GM19372 (cell line): ENCODE data around the gene TCAP.

Experiments used
- ATAC-seq: cut with Tn5 transposase; IDR thresholded peaks from one replicate; pipeline ENCODE4 v1.9.1; 2021; ENCODE audit warnings: mild to moderate bottlenecking, low read depth, moderate library complexity; ENCODE audit not compliant: unreplicated experiment

TCAP gene

DNA sequence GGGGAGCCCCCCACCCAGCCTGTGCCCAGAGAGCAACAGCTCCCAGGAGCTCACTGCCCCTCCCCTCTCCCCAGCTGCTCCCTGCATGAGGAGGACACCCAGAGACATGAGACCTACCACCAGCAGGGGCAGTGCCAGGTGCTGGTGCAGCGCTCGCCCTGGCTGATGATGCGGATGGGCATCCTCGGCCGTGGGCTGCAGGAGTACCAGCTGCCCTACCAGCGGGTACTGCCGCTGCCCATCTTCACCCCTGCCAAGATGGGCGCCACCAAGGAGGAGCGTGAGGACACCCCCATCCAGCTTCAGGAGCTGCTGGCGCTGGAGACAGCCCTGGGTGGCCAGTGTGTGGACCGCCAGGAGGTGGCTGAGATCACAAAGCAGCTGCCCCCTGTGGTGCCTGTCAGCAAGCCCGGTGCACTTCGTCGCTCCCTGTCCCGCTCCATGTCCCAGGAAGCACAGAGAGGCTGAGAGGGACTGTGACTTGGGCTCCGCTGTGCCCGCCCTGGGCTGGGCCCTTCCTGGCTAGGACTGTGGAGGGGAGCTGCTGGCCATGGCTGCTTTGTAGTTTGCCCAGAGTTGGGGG is 584 bp downstream of the TCAP start:
- ATAC-seq = no peak

DNA sequence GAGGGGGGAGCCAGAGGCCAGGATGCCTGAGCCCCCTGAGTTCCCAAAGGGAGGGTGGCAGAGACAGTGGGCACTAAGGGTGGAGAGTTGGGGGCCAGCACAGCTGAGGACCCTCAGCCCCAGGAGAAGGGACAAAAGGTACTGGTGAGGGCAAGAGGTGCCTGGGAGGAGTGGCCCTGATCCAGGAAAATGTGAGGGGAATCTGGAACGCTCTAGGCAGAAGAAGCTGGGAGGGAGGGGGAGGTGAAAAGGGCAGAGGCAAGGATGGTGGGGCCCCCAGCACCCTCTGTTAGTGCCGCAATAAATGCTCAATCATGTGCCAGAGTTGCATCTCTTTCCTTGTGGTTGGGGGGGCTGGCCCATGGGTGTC is 1.1 kb downstream of the TCAP start:
- ATAC-seq = no peak

DNA sequence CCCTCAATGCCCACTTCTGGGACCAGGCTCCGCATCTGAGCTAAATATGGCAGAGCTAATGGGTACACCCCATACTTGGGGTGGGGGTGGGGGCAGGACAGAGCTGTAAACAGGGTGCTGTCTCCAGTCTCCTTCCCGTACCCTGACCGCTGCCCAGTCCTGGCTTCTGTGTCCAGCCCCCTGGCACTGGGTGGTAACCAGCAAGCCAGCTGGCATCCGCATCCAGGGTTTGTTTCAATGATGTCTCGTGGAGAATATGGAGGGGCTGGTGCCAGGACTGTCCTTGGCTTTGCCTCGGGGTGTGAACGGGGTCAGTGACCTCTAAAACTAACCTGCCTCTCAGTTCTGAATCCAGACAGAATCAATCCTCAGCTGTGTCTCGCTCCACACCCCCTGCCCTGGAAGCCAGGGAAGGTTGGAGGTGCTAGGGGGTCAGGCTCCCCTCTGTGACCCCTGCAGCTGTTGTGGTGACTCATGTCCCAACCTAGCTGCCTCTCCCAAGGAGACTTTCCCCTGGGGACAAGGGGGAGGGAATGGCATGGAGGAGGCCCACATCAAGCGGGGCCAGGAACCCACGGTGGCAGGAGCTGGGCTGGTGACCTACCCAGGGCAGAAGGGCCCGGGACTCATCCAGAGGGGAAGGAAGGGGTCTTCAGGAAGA is 1.6 kb downstream of the TCAP start:
- ATAC-seq = no peak

DNA sequence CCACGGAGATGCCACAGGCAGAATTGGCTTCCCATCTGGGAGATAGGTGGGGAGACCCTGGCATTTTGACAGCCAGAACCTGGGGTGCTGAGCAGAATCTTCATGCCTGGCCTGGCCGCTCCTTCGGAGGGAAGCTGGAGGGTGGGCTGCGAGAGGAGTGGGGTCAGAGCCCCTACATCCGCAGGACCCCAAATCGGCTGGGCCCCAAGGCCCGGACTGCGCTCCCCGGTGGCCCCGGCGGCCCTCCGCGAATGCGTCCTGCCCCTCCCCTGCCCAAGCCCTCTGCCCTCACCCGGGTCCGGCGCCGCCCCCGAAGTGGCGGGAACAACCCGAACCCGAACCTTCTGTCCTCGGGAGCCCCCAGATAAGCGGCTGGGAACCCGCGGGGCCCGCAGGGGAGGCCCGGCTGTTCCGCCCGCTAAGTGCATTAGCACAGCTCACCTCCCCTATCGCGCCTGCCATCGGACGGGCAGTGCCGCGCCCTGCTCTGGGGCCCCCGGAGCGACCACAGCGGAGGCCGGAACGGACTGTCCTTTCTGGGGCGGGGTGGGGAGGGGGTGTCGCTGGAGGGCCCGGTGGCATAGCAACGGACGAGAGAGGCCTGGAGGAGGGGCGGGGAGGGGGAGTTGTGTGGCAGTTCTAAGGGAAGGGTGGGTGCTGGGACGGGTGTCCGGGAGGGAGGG is 2.3 kb downstream of the TCAP start:
- ATAC-seq = no peak

DNA sequence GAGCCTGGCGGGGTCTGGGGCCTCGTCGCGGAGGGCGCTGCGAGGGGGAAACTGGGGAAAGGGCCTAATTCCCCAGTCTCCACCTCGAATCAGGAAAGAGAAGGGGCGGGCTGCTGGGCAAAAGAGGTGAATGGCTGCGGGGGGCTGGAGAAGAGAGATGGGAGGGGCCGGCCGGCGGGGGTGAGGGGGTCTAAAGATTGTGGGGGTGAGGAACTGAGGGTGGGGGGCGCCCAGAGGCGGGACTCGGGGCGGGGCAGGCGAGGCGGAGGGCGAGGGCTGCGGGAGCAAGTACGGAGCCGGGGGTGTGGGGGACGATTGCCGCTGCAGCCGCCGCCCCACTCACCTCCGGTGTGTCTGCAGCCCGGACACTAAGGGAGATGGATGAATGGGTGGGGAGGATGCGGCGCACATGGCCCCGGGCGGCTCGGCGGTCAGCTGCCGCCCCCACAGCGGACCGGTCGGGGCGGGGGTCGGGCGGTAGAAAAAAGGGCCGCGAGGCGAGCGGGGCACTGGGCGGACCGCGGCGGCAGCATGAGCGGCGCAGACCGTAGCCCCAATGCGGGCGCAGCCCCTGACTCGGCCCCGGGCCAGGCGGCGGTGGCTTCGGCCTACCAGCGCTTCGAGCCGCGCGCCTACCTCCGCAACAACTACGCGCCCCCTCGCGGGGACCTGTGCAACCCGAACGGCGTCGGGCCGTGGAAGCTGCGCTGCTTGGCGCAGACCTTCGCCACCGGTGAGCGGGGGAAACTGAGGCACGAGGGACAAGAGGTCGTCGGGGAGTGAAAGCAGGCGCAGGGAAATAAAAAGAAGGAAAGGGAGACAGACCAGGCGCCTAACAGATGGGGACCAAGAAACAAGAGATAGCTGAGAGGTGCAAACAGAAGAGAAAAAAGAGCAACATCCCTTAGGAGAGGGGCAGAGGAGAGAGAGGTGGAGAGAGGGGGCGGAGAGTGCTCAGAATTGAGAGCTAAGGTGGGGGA is 3.1 kb downstream of the TCAP start, which contains the start of gene PNMT:
Gene PNMT (plus strand): TSS at position 509 of the 980 bp plus-strand sequence. CDS start 23 bp downstream, at position 532.
- no peak for ATAC-seq

DNA sequence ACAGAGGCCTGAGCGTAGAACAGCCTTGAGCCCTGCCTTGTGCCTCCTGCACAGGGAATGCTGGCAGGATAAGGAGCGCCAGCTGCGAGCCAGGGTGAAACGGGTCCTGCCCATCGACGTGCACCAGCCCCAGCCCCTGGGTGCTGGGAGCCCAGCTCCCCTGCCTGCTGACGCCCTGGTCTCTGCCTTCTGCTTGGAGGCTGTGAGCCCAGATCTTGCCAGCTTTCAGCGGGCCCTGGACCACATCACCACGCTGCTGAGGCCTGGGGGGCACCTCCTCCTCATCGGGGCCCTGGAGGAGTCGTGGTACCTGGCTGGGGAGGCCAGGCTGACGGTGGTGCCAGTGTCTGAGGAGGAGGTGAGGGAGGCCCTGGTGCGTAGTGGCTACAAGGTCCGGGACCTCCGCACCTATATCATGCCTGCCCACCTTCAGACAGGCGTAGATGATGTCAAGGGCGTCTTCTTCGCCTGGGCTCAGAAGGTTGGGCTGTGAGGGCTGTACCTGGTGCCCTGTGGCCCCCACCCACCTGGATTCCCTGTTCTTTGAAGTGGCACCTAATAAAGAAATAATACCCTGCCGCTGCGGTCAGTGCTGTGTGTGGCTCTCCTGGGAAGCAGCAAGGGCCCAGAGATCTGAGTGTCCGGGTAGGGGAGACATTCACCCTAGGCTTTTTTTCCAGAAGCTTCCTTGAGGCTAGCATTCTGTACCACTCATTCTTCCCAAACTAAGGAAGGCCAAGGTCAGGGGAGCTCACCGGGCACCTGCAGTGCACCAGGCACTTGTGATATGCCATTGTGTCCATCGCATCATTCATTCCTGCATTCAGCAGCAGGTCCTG is 5.0 kb downstream of the TCAP start:
- ATAC-seq = no peak

DNA sequence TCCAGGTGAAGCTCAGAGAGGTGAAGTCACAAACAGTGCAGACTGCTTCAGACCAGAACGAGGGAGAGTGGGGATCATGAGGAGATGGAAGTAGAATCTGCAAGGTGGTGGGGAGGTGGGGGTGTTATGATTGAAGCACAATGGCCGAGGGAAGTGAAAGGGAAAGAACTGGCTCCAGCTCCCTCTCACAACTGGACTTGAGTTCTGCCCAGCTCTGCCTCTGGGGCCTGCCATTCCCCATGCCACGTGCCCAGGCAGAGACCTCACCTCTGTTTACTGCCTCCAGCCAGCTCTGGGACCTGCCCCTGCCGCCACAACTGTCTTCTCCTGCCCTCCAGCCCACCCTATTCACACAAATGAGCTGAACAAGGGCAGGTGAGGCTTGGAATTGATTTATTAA is 5.6 kb downstream of the TCAP start:
- ATAC-seq = no peak

DNA sequence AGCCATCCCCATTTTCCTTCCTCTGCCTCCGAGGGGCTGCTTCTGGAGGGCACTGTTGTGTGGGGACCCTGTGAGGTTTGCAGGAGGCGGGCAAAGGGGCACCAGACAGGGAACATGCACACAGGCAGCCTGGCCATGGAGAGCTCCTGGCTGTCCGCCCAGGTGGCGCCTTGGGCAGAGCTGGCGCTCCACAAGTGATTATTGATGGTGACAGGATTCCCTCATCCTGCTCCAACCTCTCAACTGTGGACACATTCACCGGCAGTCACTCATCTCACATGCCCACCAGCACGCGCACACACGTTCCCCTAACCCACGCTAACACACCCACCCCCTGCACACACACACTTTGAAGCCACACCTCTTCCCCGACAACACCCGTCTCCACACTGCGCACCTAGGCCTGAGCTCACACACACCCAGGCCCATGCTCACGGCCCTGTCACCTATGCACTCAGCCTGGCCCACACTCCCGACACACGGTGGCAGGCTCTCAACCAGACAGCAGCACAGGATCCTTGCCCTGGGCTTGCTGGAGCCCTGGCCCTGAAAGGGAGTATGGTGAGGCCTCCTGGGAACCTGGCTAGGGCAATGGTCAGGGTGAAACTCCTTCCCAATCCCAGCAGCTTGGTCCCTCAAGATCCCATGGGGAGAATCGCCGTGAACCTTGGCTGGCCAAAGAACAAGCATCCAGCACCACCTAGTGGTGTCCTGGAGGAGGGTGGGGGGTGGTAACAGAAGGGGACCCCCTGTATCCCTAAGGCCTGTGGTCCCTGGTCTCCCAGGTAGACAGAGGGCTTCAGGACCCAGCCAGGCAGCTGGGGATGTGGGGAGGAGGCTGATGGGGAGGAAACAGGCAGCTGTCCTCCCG is 6.7 kb downstream of the TCAP start:
- ATAC-seq = no peak

DNA sequence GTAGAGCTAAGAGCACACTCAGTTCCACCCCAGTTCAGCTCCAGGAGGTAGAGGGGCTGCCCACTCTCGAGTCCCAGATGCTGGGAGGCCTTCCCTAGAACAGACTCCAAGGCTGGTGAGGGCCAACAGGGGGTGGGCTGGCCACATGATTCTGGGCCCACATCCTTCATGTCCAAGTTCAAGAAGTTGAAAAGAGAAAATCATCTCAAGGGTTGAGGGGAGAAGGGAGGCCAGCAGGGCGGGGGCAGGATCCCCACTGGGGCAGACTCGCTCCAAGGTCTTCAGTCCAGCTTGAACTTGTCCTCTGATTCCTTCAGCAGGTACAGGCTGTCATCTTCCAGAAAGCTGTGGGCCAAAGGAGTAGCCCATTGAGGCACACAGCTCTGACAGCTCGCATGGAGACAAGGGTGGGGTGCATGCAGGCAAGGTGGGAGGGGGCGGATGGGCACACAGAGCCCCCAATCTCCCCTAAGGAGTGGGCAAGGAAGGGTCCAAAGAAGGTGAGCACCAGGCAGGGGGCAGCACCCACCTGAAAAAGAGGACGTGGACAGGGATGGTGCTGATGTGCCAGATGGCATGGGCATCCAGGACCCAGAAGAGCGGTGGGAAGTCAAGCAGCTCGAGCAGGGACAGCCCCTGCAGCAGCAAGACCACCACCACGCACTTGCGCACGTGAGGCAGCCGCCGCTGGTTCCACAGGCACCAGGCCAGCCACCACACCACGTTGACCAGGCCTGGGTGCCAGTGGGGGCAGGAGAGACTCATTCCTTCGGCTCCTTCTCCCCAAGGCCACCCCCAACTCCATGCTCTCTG is 7.6 kb downstream of the TCAP start:
- ATAC-seq = no peak

DNA sequence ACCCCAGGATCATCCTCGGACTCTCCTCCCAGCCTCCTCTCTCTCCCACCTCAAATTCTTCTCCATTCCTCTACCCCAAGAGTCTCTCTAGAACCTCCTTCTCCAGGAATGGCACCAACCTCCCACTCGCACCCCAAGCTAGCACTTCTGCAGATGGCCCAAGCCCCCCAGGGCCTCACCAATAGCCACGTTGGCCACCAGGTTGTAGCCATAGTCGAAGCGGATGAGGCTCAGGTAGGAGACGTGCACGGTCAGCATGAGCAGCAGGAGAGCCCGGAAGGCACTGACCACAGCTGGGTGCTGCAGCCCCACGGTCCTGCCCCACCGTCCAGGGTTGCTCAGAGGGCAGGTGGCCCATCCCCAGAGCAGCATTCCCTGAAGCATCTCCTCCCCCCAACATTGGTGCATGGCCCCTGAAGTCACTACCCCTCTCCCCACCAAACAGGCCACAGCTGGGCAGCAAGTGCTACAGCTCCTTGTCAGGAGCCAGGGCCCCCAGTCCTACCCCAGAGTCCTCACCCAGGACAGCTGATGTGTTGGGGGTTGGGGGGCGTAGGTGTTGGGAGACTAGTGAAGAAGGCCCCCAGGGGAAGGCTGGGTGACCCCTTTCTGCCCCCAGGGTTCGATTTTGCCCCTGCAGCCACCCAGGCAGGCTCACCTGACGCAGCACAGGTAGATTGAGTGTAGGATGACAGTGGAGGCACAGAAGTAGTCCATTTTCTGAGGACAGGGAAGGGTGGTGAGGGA is 8.4 kb downstream of the TCAP start:
- no peak for ATAC-seq

DNA sequence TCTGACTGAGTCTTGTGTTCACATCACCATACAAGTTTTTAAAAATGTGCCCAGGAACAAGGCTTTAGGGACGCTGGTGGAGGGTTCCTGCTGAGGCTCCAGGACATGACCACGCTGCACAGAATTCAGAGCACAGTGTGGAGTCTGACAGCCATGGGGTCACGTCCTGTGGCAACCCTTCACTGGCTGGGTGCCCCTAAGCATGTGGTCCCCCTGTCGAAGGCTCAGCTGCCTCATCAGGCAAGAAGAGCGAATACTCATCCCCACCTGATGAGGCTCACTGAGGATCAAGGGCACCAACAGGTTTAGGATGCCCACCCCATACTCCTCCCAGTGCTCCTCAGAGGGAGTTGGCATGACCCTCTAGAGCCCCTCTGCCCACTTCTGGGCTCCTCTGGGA is 9.0 kb downstream of the TCAP start:
- ATAC-seq = no peak

DNA sequence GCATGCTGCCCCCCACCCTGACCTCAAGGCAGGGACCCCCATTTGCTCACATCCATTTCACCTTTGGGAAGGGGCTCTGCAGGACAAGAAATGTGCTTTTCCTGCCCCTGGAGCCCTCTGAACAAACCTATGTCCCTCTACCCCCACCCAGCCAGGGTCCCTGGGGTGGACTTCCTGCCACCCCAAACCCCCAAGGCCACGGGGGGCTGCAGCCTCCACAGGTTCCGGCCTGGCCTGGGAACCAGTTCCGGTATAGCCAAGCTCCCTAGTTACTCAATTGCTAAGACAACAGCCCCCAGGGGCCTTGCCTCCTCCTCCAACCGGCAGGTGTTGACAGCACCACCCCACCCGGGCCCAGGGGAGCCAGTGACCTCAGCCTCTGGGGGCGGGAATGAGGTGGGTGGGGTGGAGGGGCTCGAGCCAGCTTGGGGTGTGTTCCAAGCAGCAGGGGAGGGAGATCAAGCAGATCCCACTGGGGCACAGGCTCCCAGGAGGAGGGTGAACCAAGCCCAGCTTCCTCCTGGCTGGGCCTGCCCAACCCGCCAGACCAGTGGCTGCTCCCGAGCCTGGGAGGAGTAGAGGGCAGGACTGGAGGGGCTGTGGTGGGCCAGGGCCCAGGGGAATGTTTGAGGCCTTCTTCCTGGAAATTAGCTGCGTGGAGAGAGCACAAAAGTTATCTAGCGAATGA is 9.7 kb downstream of the TCAP start:
- ATAC-seq = no peak

DNA sequence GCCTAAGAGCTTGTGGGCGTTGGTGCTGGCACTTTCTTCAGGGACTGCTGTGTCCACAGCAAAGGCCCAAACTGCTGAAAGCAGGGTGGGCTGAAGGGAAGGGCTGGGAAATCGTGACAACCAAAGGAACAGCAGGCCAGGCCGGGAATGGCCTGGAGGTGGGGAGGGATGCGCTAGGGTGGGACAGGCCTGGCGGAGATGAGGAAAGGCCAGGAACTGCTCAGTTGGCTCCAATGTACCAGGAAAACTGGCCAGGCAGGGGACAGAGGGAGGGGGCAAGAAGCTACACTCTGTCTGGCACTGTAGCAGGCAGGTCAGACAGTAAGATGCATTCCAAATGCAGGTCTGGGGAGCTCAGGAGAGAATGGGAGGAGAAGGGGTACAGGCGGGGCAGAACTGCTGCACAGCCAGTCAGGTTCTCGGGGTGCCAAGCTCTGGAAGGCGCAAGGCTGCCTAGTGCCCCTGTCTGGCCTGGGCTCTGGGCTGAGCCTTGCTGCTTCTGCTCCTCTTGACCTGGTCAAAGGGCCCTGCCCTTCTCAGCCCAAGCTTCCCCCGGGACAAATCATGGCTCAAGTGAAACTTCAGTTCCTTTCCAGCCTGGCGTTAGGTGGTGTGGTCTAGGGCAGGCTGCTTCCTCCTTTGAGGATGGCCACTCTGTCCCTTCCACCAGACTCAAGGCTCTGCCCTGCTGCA is 10.4 kb downstream of the TCAP start:
- no peak for ATAC-seq

DNA sequence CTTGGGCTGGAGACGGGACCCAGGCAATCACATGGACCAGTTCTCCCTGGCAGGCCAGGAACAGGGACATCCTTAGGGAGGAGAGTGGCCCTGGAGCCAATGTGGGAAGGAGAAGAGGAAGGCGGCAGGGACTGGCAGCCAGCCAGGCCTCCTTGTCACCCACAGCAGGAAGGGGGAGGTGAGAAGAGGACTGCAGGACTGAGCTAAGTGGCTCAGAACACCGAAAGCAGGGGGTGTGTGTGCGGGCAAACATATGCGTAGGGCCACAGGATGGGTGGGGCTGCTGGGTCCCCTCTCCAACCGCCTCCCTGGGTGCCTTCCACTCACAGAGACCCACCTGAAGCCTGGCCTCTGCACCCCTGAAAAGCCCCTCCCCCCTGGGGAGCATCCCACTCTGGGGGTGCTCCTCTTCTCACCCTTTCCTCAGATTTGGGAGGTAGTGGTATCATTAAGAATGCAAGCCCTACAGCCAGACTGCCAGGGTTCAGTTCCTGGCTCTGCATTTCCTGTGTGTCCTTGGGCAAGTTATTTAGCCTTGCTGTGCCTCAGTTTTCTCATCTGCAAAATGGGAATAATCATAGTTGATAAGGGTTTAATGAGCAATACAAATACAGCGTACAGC is 11.2 kb downstream of the TCAP start:
- no peak for ATAC-seq

DNA sequence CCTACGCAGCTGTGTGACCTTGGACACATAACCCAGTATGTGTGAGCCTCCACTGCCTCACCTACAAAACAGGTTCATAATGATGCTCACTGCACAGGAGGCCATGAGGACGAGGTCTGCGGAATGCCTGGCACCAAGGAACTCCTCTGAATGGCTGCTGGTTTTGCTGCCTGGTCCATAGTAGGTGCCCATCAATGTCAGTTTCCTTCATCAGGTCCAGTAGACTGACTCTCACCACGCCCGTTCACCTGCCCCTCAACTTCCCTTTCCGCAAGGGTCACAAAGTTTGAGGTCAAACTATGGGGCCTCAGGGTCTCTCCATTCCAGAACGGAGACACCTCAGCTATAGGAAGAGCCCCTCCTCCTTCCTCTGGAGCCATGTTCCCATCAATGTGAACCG is 11.9 kb downstream of the TCAP start:
- ATAC-seq = no peak
